Ovary (tissue), 3 donors: ENCODE measurements around the gene RPL10A.
A peak's percentile ranks its signal among the peaks of the same experiment; 100 is the strongest.

Source experiments
- EP300 ChIP-seq: sonication (generic); formaldehyde crosslinking; IDR thresholded peaks from one replicate; pipeline ENCODE4 v1.6.1; 2017; ENCODE audit warnings: antibody characterized with exemption
- POLR2A ChIP-seq: fragments of 450-650 bp; IDR thresholded peaks from one replicate; pipeline ENCODE4 v1.6.1; 2017; ENCODE audit warnings: antibody characterized with exemption, mild to moderate bottlenecking, moderate library complexity
- TF ChIP-seq, protein P1 (sequence below), 3 donors: fragments of 450-650 bp in 2 of 3; fragments of 200-600 bp in 1 of 3; IDR thresholded peaks; one replicate each; pipeline versions ENCODE4 v1.5.1 to v1.8.0; 2016 to 2022; ENCODE audit warnings: antibody characterized with exemption in 3 of 3, mild to moderate bottlenecking in 1 of 3
- donor health status: DM: no; HTN: no; CAD: no.

GRCh38 chr6:35468181-35468979 lies at the start of gene RPL10A:
- no peak for TF ChIP-seq EP300
- TF ChIP-seq, protein P1, sequence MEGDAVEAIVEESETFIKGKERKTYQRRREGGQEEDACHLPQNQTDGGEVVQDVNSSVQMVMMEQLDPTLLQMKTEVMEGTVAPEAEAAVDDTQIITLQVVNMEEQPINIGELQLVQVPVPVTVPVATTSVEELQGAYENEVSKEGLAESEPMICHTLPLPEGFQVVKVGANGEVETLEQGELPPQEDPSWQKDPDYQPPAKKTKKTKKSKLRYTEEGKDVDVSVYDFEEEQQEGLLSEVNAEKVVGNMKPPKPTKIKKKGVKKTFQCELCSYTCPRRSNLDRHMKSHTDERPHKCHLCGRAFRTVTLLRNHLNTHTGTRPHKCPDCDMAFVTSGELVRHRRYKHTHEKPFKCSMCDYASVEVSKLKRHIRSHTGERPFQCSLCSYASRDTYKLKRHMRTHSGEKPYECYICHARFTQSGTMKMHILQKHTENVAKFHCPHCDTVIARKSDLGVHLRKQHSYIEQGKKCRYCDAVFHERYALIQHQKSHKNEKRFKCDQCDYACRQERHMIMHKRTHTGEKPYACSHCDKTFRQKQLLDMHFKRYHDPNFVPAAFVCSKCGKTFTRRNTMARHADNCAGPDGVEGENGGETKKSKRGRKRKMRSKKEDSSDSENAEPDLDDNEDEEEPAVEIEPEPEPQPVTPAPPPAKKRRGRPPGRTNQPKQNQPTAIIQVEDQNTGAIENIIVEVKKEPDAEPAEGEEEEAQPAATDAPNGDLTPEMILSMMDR (IDR thresholded peaks at IDR 0.05): peak; percentile 97 to 99 (median 98)
- peak; percentile 95 for TF ChIP-seq POLR2A
